H1 (cell line): ENCODE measurements around the gene KCNJ13. TPM values are rescaled to one million over a fixed set of nuclear protein-coding genes. Genes with fewer than 3 reads are reported as not detected.

Experiments
- CTCF ChIA-PET: fragments of 300-600 bp; sonication (Branson Sonifier 250); formaldehyde crosslinking; loops from one replicate; lab custom pipeline; 2021; ENCODE audit not compliant: partially characterized antibody; lab: Charles Lee
- POLR2A ChIA-PET: fragments of 300-600 bp; sonication (Branson Sonifier 250); formaldehyde crosslinking; loops from one replicate; lab custom pipeline; 2021; ENCODE audit warnings: inconsistent platforms; ENCODE audit not compliant: partially characterized antibody; lab: Charles Lee
- DNase-seq, 2 experiments: peaks; one replicate each; pipeline versions ENCODE4 v3.0.0 to v3.0.0-alpha.2; 2010 to 2022; ENCODE audit warnings: low spot score in 2 of 2, low read depth in 1 of 2, mixed read lengths in 1 of 2
- FAIRE-seq: peaks from 2 replicates; lab custom pipeline; 2011; peaks lifted over from hg19 to GRCh38; lab: Jason Lieb, UNC
- H2AFZ ChIP-seq: 2 replicates; pipeline ENCODE4 v1.8.1; 2012; ENCODE audit warnings: low read length, inconsistent platforms
- H2AK5ac ChIP-seq: 2 replicates; pipeline ENCODE4 v1.6.1; 2013; ENCODE audit warnings: low read depth, low read length
- H2BK120ac ChIP-seq: replicated peaks from 2 replicates; pipeline ENCODE3; 2013; ENCODE audit warnings: low read depth, low read length, inconsistent platforms
- H2BK12ac ChIP-seq: 2 replicates; pipeline ENCODE4 v1.6.1; 2013; ENCODE audit warnings: low read depth, low read length
- H2BK15ac ChIP-seq: 2 replicates; pipeline ENCODE4 v1.6.1; 2013; ENCODE audit warnings: low read length
- H2BK20ac ChIP-seq: 2 replicates; pipeline ENCODE4 v1.6.1; 2013; ENCODE audit warnings: low read length
- H2BK5ac ChIP-seq: 2 replicates; pipeline ENCODE4 v1.6.1; 2013; ENCODE audit warnings: low read depth, low read length
- H3K14ac ChIP-seq: 2 replicates; pipeline ENCODE4 v1.6.1; 2013; ENCODE audit warnings: inconsistent platforms; ENCODE audit not compliant: insufficient read length
- H3K18ac ChIP-seq: 2 replicates; pipeline ENCODE4 v1.6.1; 2013; ENCODE audit warnings: low read length; ENCODE audit errors: extremely low read depth
- H3K23ac ChIP-seq: 2 replicates; pipeline ENCODE4 v1.6.1; 2013; ENCODE audit warnings: inconsistent platforms; ENCODE audit not compliant: insufficient read length
- H3K23me2 ChIP-seq: 2 replicates; pipeline ENCODE4 v1.6.1; 2013; ENCODE audit warnings: low read depth, low read length
- H3K27ac ChIP-seq: 2 replicates; pipeline ENCODE4 v1.6.1; 2011; ENCODE audit warnings: low read depth, low read length, inconsistent platforms
- H3K27me3 ChIP-seq, 4 experiments: replicated peaks in 1 of 4; 1 replicate in 1 of 4; 2 replicates in 3 of 4; pipeline versions ENCODE4 v1.6.1 to v1.8.1; 2011 to 2013; ENCODE audit warnings: low read length in 3 of 4, mild to moderate bottlenecking in 3 of 4, inconsistent platforms in 2 of 4, mixed read lengths in 2 of 4, moderate library complexity in 1 of 4; ENCODE audit not compliant: control insufficient read depth in 3 of 4, insufficient read depth in 3 of 4; ENCODE audit errors: extremely low read depth in 1 of 4
- H3K36me3 ChIP-seq, 4 experiments: 2 replicates each; pipeline versions ENCODE4 v1.6.1 to v1.8.1; 2011 to 2013; ENCODE audit warnings: mild to moderate bottlenecking in 4 of 4, low read length in 3 of 4, moderate library complexity in 2 of 4, control low read depth in 1 of 4, inconsistent platforms in 1 of 4; ENCODE audit not compliant: insufficient read depth in 4 of 4, control insufficient read depth in 2 of 4
- H3K4ac ChIP-seq: replicated peaks from 2 replicates; pipeline ENCODE3; 2013; ENCODE audit warnings: low read length, low read depth, mixed read lengths, inconsistent platforms; ENCODE audit not compliant: insufficient read length
- H3K4me1 ChIP-seq, 4 experiments: replicated peaks in 1 of 4; 1 replicate in 1 of 4; 2 replicates in 3 of 4; pipeline versions ENCODE4 v1.6.1 to v1.8.1; 2011 to 2013; ENCODE audit warnings: low read length in 3 of 4, inconsistent platforms in 2 of 4, mixed read lengths in 1 of 4; ENCODE audit not compliant: insufficient read depth in 4 of 4, control insufficient read depth in 3 of 4
- H3K4me2 ChIP-seq, 2 experiments: 2 replicates each; pipeline versions ENCODE4 v1.6.1 to v1.8.1; 2011 to 2013; ENCODE audit warnings: low read depth in 2 of 2, low read length in 2 of 2, control low read depth in 1 of 2, inconsistent platforms in 1 of 2, mild to moderate bottlenecking in 1 of 2; ENCODE audit not compliant: insufficient read depth in 1 of 2
- H3K4me3 ChIP-seq, 4 experiments: fragments of 200-600, 300-600 bp in 1 of 4; sonication (generic), shearing (Covaris generic), sonication (Bioruptor Twin) in 1 of 4; 2 replicates each; pipeline versions ENCODE4 v1.5.1 to v1.8.1; 2011 to 2016; ENCODE audit warnings: low read length in 4 of 4, low read depth in 3 of 4, control low read depth in 2 of 4, inconsistent platforms in 2 of 4, mild to moderate bottlenecking in 2 of 4, mixed read lengths in 1 of 4, moderate library complexity in 1 of 4; ENCODE audit not compliant: insufficient read depth in 2 of 4; ENCODE audit errors: extremely low read depth in 1 of 4
- H3K56ac ChIP-seq: replicated peaks from 2 replicates; pipeline ENCODE3; 2013; ENCODE audit warnings: low read depth, mild to moderate bottlenecking, mixed read lengths, low read length, inconsistent platforms; ENCODE audit not compliant: insufficient read length
- H3K79me1 ChIP-seq: 2 replicates; pipeline ENCODE4 v1.6.1; 2013; ENCODE audit warnings: low read depth, low read length, control low read depth
- H3K79me2 ChIP-seq, 2 experiments: 2 replicates each; pipeline versions ENCODE4 v1.6.1 to v1.8.1; 2012 to 2013; ENCODE audit warnings: low read length in 2 of 2, mild to moderate bottlenecking in 2 of 2, inconsistent platforms in 1 of 2; ENCODE audit not compliant: insufficient read depth in 2 of 2, control insufficient read depth in 1 of 2
- H3K9ac ChIP-seq, 4 experiments: replicated peaks in 1 of 4; 1 replicate in 1 of 4; 2 replicates in 3 of 4; pipeline versions ENCODE4 v1.6.1 to v1.8.1; 2011 to 2013; ENCODE audit warnings: low read depth in 3 of 4, low read length in 3 of 4, control low read depth in 2 of 4, mild to moderate bottlenecking in 2 of 4, moderate library complexity in 2 of 4, inconsistent platforms in 1 of 4; ENCODE audit errors: extremely low read depth in 1 of 4
- H3K9me3 ChIP-seq, 2 experiments: 2 replicates each; pipeline versions ENCODE4 v1.6.1 to v1.8.1; 2012 to 2013; ENCODE audit warnings: mild to moderate bottlenecking in 2 of 2, moderate library complexity in 2 of 2, control low read depth in 1 of 2, inconsistent platforms in 1 of 2, low read depth in 1 of 2, low read length in 1 of 2, mixed read lengths in 1 of 2; ENCODE audit not compliant: insufficient read depth in 2 of 2
- H4K20me1 ChIP-seq, 2 experiments: replicated peaks in 1 of 2; 2 replicates each; pipeline versions ENCODE3 to v1.8.1; 2011 to 2013; ENCODE audit warnings: inconsistent platforms in 2 of 2, low read length in 2 of 2, mild to moderate bottlenecking in 1 of 2; ENCODE audit not compliant: insufficient read depth in 2 of 2, control insufficient read depth in 1 of 2
- H4K5ac ChIP-seq: 2 replicates; pipeline ENCODE4 v1.6.1; 2013; ENCODE audit warnings: low read length, low read depth, mixed read lengths, inconsistent platforms; ENCODE audit not compliant: insufficient read length
- H4K8ac ChIP-seq: 2 replicates; pipeline ENCODE4 v1.8.0; 2013; ENCODE audit warnings: mild to moderate bottlenecking, moderate library complexity, low read length, inconsistent platforms; ENCODE audit not compliant: insufficient read depth; ENCODE audit errors: extremely low read depth
- H4K91ac ChIP-seq: replicated peaks from 2 replicates; pipeline ENCODE3; 2013; ENCODE audit warnings: low read length, mixed read lengths, inconsistent platforms; ENCODE audit not compliant: insufficient read length
- CTBP2 ChIP-seq: IDR thresholded peaks from 2 replicates; pipeline ENCODE4 v1.7.0; 2011; ENCODE audit warnings: borderline replicate concordance, mild to moderate bottlenecking, moderate library complexity, mixed read lengths, low read length; ENCODE audit not compliant: insufficient read depth, insufficient read length
- EZH2 ChIP-seq: fragments of 200-600 bp; sonication (generic); IDR thresholded peaks from 2 replicates; pipeline ENCODE4 v1.7.1; 2012; ENCODE audit warnings: low read depth, mild to moderate bottlenecking, moderate library complexity, low read length, inconsistent platforms; ENCODE audit not compliant: severe bottlenecking
- MAX ChIP-seq: IDR thresholded peaks from 2 replicates; pipeline ENCODE4 v1.6.1; 2012; ENCODE audit warnings: inconsistent platforms
- NRF1 ChIP-seq: IDR thresholded peaks from 2 replicates; pipeline ENCODE4 v1.6.1; 2011; ENCODE audit warnings: mild to moderate bottlenecking, low read depth, low read length, improper control_type of control experiment
- POU5F1 ChIP-seq: IDR thresholded peaks from 2 replicates; pipeline ENCODE4 v1.6.1; 2011; ENCODE audit warnings: low read depth, mild to moderate bottlenecking, low read length, moderate library complexity
- SIN3A ChIP-seq, 2 experiments: IDR thresholded peaks in 1 of 2; conservative IDR thresholded peaks in 1 of 2; 2 replicates each; pipeline ENCODE4 v1.6.1; 2011 to 2012; ENCODE audit warnings: low read length in 2 of 2, improper control_type of control experiment in 1 of 2, low read depth in 1 of 2, mild to moderate bottlenecking in 1 of 2
- YY1 ChIP-seq: IDR thresholded peaks from 2 replicates; pipeline ENCODE4 v1.6.1; 2011; ENCODE audit warnings: low read depth, mild to moderate bottlenecking, low read length
- ZNF274 ChIP-seq: IDR thresholded peaks from 2 replicates; pipeline ENCODE4 v1.7.0; 2012; ENCODE audit warnings: low read length, borderline replicate concordance; ENCODE audit errors: extremely low read depth
- WGBS, 2 experiments: shearing (Covaris generic) in 1 of 2; methylation state at CpG; one replicate each; pipeline versions ENCODE4 v1.1.6 to v1.1.7; 2013 to 2015; ENCODE audit warnings: low lambda C conversion rate in 2 of 2, mixed read lengths in 2 of 2, inconsistent platforms in 1 of 2, low coverage in 1 of 2, missing lambda C conversion rate in 1 of 2; ENCODE audit not compliant: insufficient replicate concordance in 2 of 2, insufficient coverage in 1 of 2, insufficient read length in 1 of 2; ENCODE audit errors: extremely low coverage in 1 of 2, missing lambda C conversion rate in 1 of 2; 5-methylcytosine and 5-hydroxymethylcytosine counted together
- polyA plus RNA-seq, 7 experiments: library from polyadenylated mRNA; depleted of rRNA in 3 of 7; stranded (reverse) in 5 of 7; unstranded in 2 of 7; fragments of >200 nt in 5 of 7; fragments of 200-250 nt in 2 of 7; gene quantifications; 1 replicate in 5 of 7; 2 replicates in 1 of 7; 4 replicates in 1 of 7; pipeline versions ENCODE4 v1.2.1 to v1.2.3, GENCODE V29; 2011 to 2013; ENCODE audit warnings: missing spikeins in 2 of 7, mixed read lengths in 2 of 7
- total RNA-seq: library from RNA; stranded (reverse); fragmentation: NEBNext Ultra II Directional; extraction: Animal tissue kit (Norgen Biotek cat#: 25700); gene quantifications from 2 replicates; pipeline ENCODE4 v1.2.1, GENCODE V29; 2021

Gene KCNJ13
- total and polyA plus RNA-seq, 2 of the 8 experiments (the other 6 are each of a cell fraction or from before 2014, with no cell fraction given) = not detected

GRCh38 chr2:232773815-232774214 lies 2.5 kb downstream of the KCNJ13 start:
- DNase-seq = no peak
- Histone ChIP-seq H3K4me1 (peaks cover 0 to 2% (median 0%) of the 10 kb centered on the region in 4 experiments; a peak in 2 of 7 replicates), H3K27me3 (no peaks in the 10 kb centered on the region), H3K56ac (no peak overlapping the region), H3K4me2 (no peak overlapping the region), H4K20me1 (no peaks in the 10 kb centered on the region), H2BK20ac (no peak overlapping the region), H3K23me2 (no peaks in the 10 kb centered on the region), H3K4ac (no peak overlapping the region), H3K79me2 (peaks cover 0 to 2% of the 10 kb centered on the region in 2 experiments; a peak in 1 of 4 replicates), H3K27ac (no peak overlapping the region), H2BK120ac (no peak overlapping the region), H4K8ac (no peak overlapping the region), H3K4me3 (no peak overlapping the region), H2BK15ac (no peak overlapping the region), H2BK12ac (no peak overlapping the region), H4K5ac (no peak overlapping the region), H2AFZ (no peak overlapping the region), H3K79me1 (no peaks in the 10 kb centered on the region), H3K9me3 (no peaks in the 10 kb centered on the region), H3K23ac (no peak overlapping the region), H4K91ac (no peak overlapping the region), H3K18ac (no peak overlapping the region), H3K9ac (no peak overlapping the region), H2BK5ac (no peak overlapping the region), H3K36me3 (peaks cover 0 to 18% (median 4%) of the 10 kb centered on the region in 4 experiments; a peak in 3 of 8 replicates), H3K14ac (no peak overlapping the region), H2AK5ac (no peak overlapping the region)
- CTCF ChIA-PET = interaction anchor here (1.0 kb wide), 1 partner anchor 18 kb away, joined by 3 read pairs; no protein-coding TSS in a partner anchor
- FAIRE-seq = no peak
- 91% methylated on average over 8 of the region's 9 CpGs; no CpG with 5 or more reads in 1 of the 2 experiments for WGBS, 2 experiments
- TF ChIP-seq SIN3A (conservative IDR thresholded peaks at IDR 0.05 in 1 of 2, IDR thresholded peaks at IDR 0.05 in 1 of 2; ENCODE audit: low read depth in 1 of 2, low read length in 2 of 2) (no peak), POU5F1 (no peak), ZNF274 (no peak), NRF1 (no peak), EZH2 (no peak), CTBP2 (no peak), YY1 (no peak), MAX (no peak)
- POLR2A ChIA-PET = no interaction called here
